Hepatocyte (in vitro differentiated cells): ENCODE measurements around the gene REV3L. TPM values are rescaled to one million over a fixed set of nuclear protein-coding genes. Genes with fewer than 3 reads are reported as not detected.

Experiments
- DNase-seq: peaks from one replicate; pipeline ENCODE4 v3.0.0-alpha.2; 2016; ENCODE audit warnings: low spot score
- H2AFZ ChIP-seq: fragments of 200-600 bp; sonication (generic); 2 replicates; pipeline ENCODE4 v1.6.0; 2016; ENCODE audit warnings: antibody characterized with exemption, mild to moderate bottlenecking
- H3K27ac ChIP-seq: fragments of 200-600 bp; sonication (generic); 2 replicates; pipeline ENCODE4 v1.5.1; 2016; ENCODE audit warnings: mild to moderate bottlenecking
- H3K27me3 ChIP-seq: fragments of 200-600 bp; sonication (generic); 2 replicates; pipeline ENCODE4 v1.6.1; 2016
- H3K36me3 ChIP-seq: fragments of 200-600 bp; sonication (generic); replicated peaks from 2 replicates; pipeline ENCODE4 v1.5.1; 2016; ENCODE audit warnings: low read depth; ENCODE audit not compliant: insufficient read depth
- H3K4me1 ChIP-seq: fragments of 200-600 bp; sonication (generic); 2 replicates; pipeline ENCODE4 v1.5.1; 2016; ENCODE audit warnings: mild to moderate bottlenecking, moderate library complexity; ENCODE audit not compliant: insufficient read depth
- H3K4me2 ChIP-seq: fragments of 200-600 bp; sonication (generic); 2 replicates; pipeline ENCODE4 v1.6.0; 2016
- H3K4me3 ChIP-seq: fragments of 200-600 bp; sonication (generic); 2 replicates; pipeline ENCODE4 v1.5.1; 2016; ENCODE audit warnings: mild to moderate bottlenecking
- H3K79me2 ChIP-seq: fragments of 200-600 bp; sonication (generic); 2 replicates; pipeline ENCODE4 v1.6.0; 2017; ENCODE audit warnings: mild to moderate bottlenecking
- H3K9me2 ChIP-seq: fragments of 200-600 bp; sonication (generic); replicated peaks from 2 replicates; pipeline ENCODE4 v1.6.0; 2017; ENCODE audit warnings: mild to moderate bottlenecking; ENCODE audit not compliant: insufficient read depth
- H3K9me3 ChIP-seq: fragments of 200-600 bp; sonication (generic); 2 replicates; pipeline ENCODE4 v1.5.1; 2016; ENCODE audit warnings: low read depth, mild to moderate bottlenecking
- H4K20me1 ChIP-seq: fragments of 200-600 bp; sonication (generic); 2 replicates; pipeline ENCODE4 v1.6.0; 2016; ENCODE audit warnings: mild to moderate bottlenecking; ENCODE audit not compliant: insufficient read depth, poor library complexity, severe bottlenecking
- CTCF ChIP-seq: fragments of 200-600 bp; sonication (generic); IDR thresholded peaks from 2 replicates; pipeline ENCODE4 v1.5.1; 2016; ENCODE audit warnings: antibody characterized with exemption, mild to moderate bottlenecking; ENCODE audit not compliant: poor library complexity
- EZH2 ChIP-seq: fragments of 200-600 bp; sonication (generic); IDR thresholded peaks from 2 replicates; pipeline ENCODE4 v1.6.1; 2016; ENCODE audit warnings: antibody characterized with exemption, mild to moderate bottlenecking, borderline replicate concordance
- EZH2phosphoT487 ChIP-seq: fragments of 200-600 bp; sonication (generic); IDR thresholded peaks from one replicate; pipeline ENCODE4 v1.6.1; 2018; ENCODE audit warnings: antibody characterized with exemption, mild to moderate bottlenecking, low read depth, moderate library complexity; ENCODE audit not compliant: unreplicated experiment, severe bottlenecking
- WGBS: methylation state at CpG from one replicate; pipeline ENCODE4 v1.1.6; 2016; ENCODE audit warnings: low lambda C conversion rate; ENCODE audit errors: missing lambda C conversion rate; 5-methylcytosine and 5-hydroxymethylcytosine counted together
- polyA plus RNA-seq: library from polyadenylated mRNA; unstranded; fragments of >200 nt; fragmentation: Nextera tagmentation; extraction: Ambion mirVana; gene quantifications from 2 replicates; pipeline ENCODE4 v1.2.1, GENCODE V29; 2016
- total RNA-seq: library from RNA; depleted of rRNA; stranded (reverse); fragments of >200 nt; gene quantifications from 2 replicates; pipeline ENCODE4 v1.2.3, GENCODE V29; 2014

Gene REV3L
- total and polyA plus RNA-seq, 2 experiments from 2014 or later, result 17.6 to 29.4 TPM

- Histone ChIP-seq H4K20me1 (peaks cover 6% of the 10 kb centered on the region), H3K36me3 (no peaks in the 10 kb centered on the region), H3K4me3 (no peak overlapping the region), H3K27me3 (no peaks in the 10 kb centered on the region), H3K27ac (no peak overlapping the region), H3K79me2 (peaks cover 98% of the 10 kb centered on the region), H3K9me2 (no peaks in the 10 kb centered on the region), H3K4me1 (no peaks in the 10 kb centered on the region), H3K4me2 (peak overlapping the region; percentile 35), H3K9me3 (no peaks in the 10 kb centered on the region), H2AFZ (no peak overlapping the region)
- WGBS, result 86% methylated on average over 11 of the region's 11 CpGs
- no peak for DNase-seq
- TF ChIP-seq EZH2, result no peak
- no peak for TF ChIP-seq CTCF
- TF ChIP-seq EZH2phosphoT487, result no peak
Observed at GRCh38 chr6:111430605-111431376, 52.2 kb downstream of the REV3L start.

DNA sequence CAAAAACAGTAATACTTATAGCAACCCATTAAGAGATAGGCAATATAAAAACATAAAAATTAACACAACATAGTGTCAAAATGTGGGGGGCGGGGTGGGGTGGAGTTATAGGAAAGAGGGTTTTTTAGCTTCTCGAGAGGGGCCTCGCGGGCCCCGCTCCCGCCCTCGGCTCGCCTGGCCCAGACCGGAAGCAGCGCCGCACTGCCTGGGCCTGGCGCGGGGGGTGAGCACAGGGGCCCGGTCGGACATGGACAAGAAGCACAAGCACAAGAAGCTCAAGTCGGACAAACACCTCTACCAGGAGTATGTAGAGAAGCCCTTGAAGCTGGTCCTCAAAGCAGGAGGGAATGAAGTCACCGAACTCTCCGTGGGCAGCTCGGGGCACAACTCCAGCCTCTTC is 53.4 kb downstream of the REV3L start:
- Histone ChIP-seq H4K20me1 (no peaks in the 10 kb centered on the region), H3K4me3 (no peak overlapping the region), H3K9me2 (no peaks in the 10 kb centered on the region), H3K4me2 (no peak overlapping the region), H2AFZ (no peak overlapping the region), H3K9me3 (peaks cover 6% of the 10 kb centered on the region), H3K4me1 (no peaks in the 10 kb centered on the region), H3K27me3 (no peaks in the 10 kb centered on the region), H3K36me3 (no peaks in the 10 kb centered on the region), H3K27ac (no peak overlapping the region), H3K79me2 (peaks cover 98% of the 10 kb centered on the region)
- DNase-seq, result no peak
- no peak for TF ChIP-seq CTCF
- TF ChIP-seq EZH2phosphoT487, result no peak
- TF ChIP-seq EZH2, result no peak
- 99% methylated on average over 19 of the region's 19 CpGs for WGBS

- H2AFZ ChIP-seq, result no peak overlapping the region
- H3K9me2 ChIP-seq, result no peaks in the 10 kb centered on the region
- peaks cover 2% of the 10 kb centered on the region for H4K20me1 ChIP-seq
- no peak for DNase-seq
- H3K27ac ChIP-seq, result no peak overlapping the region
- no peaks in the 10 kb centered on the region for H3K27me3 ChIP-seq
- H3K4me2 ChIP-seq, result no peak overlapping the region
- no peaks in the 10 kb centered on the region for H3K4me1 ChIP-seq
- H3K4me3 ChIP-seq, result no peak overlapping the region
- H3K36me3 ChIP-seq, result no peaks in the 10 kb centered on the region
- H3K79me2 ChIP-seq, result peaks cover 100% of the 10 kb centered on the region
- 93% methylated on average over 1 of the region's 1 CpG for WGBS
- TF ChIP-seq CTCF (no peak), EZH2 (no peak), EZH2phosphoT487 (no peak)
- peaks cover 6% of the 10 kb centered on the region for H3K9me3 ChIP-seq
Observed at GRCh38 chr6:111428811-111429210, 54.2 kb downstream of the REV3L start.
